NCI-H82 treated with DMSO at 0.1 percent for 48 hours (cell line): ENCODE results near the gene MINDY4.
A peak's percentile ranks its signal among the peaks of the same experiment; 100 is the strongest.

ENCODE experiments used
- DNase-seq: peaks from one replicate; lab custom pipeline; 2025; ENCODE audit not compliant: unreplicated experiment; lab: John Stamatoyannopoulos, UW

The MINDY4 gene

GRCh38 chr7:30771174-30771879 lies at the start of gene MINDY4:
Gene MINDY4 (plus strand): TSS chr7:30771417. CDS start chr7:30771494, 77 bp downstream.
- peak; percentile 11 for DNase-seq

GRCh38 chr7:30722187-30722586 lies 49.0 kb upstream of the MINDY4 start:
- no peak for DNase-seq

DNA sequence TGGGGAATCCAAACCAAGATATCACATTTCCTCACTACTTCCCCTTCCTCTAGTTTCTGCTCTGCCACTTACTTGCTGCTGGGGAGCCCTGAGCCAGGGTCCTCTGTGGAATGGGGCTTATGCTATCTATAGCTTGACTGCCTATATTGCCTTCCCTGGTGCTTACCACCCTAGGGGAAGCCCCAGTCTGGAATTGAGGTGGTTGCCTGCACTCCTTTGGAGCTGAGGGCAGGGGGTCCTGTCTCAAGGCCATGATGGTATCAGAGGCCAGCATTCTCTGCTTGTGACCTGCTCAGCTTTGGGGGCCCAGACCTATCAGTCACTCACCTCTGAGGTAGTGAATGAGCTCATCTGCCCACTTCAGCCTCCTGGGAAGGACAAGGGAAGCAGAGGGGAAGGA lies 48.5 kb upstream of the MINDY4 start:
- no peak for DNase-seq

- no peak for DNase-seq
These were observed 47.4 kb upstream of the MINDY4 start for GRCh38 chr7:30723776-30724175.

DNA sequence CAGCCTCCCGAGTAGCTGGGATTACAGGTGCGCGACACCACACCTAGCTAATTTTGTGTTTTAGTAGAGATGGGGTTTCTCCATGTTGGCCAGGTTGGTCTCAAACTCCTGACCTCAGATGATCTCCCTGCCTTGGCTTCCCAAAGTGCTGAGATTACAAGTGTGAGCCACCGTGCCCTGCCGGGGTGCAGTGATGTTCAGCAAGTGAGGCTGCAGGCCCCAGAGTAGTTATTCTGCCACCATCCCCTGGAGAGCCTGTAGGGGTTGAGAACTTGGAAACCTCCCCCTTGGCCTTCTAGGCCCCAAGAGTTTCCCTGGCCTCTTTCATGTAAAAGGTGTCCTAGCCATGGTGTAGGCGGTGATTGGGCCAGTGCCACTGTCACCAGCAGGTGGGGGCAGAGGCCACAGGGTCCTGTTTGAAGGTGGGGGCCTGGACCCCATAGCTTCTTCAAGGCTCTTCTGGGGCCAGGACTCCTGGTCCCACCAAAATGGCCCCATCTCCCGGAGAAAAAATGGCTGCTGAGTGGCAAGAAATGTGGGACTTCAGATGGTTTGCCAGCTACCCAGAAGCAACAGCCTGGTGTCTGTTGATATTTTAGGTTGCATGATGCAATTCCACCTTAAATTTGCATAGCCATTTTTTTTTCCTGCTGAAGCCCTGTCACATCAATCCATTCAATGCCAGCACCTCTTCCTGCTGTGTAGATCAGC lies 44.8 kb upstream of the MINDY4 start:
- no peak for DNase-seq

DNA sequence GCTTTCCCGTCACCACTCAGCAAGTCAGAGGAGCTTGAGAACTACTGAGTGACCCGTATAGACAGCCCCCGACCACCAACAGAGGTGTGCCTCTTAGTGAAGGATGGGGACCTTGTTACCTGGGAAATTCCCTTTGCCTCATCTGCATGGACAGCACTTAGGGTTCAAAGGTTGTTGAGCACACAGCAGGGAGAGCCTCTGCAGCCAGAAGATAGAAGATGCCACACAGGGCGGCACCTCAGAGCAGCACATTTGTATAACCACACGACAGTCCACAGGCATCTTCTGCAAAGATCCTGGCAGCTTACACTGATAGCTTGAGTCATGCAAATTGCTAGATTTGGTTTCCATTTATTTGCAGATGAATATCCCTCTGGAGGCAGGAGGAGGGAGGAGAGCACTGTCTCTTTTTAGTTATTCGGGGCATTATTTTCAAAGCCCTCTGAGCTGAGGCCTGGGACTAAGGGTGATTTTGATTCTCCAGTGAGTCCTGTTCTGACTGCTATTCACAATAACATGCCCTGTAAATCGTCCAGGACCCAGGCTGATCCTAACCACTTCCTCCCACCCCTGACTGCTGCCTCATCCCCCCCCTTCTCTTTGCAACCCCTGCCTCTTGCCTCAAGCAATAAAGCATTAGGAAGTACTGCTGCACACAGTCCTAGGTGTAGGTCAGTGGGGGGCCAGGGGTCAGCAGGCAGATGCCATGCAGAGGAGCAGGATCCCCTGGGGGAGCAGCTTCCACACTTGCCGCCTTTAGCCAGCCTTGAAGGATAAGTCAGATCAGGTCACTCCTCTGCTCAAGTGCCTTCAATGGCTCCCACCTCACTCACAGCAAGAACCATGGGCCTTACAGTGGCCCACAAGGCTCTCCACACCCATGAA lies 43.9 kb upstream of the MINDY4 start:
- no peak for DNase-seq

GRCh38 chr7:30728591-30729100 lies 42.6 kb upstream of the MINDY4 start:
- no peak for DNase-seq

- DNase-seq, result no peak
These were observed 41.6 kb upstream of the MINDY4 start for GRCh38 chr7:30729642-30730041.

GRCh38 chr7:30730097-30730496 lies 41.1 kb upstream of the MINDY4 start:
- no peak for DNase-seq

DNA sequence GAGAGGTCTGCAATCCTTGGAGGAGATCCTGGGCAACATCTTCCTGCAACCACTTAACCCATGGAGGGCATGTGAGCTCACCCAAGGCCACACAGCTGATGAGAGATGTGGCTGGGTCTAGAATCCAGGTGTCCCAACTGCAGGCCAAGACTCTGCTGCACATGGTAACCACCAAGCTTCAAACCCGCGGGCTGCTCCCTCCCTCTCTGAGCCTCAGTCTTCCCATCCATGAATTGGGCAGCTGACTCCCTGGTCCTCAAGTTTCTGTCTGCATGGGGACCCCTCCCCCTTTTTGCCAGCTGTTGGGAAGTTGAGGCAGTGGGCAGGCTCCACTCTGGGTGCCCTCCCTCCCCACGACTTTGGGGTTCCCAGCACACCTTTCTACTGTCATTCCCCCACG lies 40.2 kb upstream of the MINDY4 start:
- no peak for DNase-seq

- peak; percentile 48 for DNase-seq
These were observed 39.6 kb upstream of the MINDY4 start for GRCh38 chr7:30731581-30731980.

DNA sequence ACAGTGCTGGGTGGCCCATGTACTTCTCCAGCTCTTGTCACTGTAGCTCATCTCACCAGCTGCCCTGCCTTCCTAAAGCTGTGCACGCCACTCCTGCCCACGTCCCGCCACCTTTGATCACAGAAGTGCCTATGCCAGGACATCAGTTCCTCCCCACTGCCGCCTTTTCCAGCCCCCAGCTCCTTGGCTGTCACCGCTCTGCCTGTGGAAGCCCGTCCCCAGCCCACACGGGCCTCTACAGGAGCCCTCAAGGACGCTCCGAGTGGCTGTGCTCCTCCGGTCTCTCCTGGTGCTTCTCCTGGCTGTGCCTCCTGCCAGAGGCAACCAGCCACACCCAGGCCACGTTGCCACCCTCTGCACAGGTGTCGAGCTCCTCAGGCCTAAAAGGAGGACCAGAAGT lies 38.6 kb upstream of the MINDY4 start:
- no peak for DNase-seq

- no peak for DNase-seq
These were observed 38.0 kb upstream of the MINDY4 start for GRCh38 chr7:30733216-30733615.

- no peak for DNase-seq
These were observed 37.5 kb upstream of the MINDY4 start for GRCh38 chr7:30733691-30734090.

DNA sequence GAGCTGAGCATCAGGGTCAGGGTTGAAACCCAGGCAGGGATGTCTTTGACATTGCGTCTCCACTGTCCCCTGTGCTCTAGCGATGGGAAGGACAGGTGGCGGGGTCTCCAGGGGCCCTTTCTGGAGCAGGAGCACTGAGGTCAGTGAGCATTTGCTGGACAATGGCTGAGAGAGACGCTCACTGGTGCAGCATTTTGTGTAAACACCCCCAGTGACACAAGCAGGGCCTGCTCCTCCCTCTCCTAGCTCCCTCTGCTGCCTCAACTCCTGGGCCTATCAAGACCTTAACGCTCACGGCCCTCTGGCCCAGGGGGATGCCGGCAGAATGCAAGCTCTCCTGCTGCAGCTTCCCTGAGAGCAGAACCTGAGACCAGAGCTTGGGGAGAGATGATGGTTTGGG lies 36.7 kb upstream of the MINDY4 start:
- DNase-seq, result no peak

DNA sequence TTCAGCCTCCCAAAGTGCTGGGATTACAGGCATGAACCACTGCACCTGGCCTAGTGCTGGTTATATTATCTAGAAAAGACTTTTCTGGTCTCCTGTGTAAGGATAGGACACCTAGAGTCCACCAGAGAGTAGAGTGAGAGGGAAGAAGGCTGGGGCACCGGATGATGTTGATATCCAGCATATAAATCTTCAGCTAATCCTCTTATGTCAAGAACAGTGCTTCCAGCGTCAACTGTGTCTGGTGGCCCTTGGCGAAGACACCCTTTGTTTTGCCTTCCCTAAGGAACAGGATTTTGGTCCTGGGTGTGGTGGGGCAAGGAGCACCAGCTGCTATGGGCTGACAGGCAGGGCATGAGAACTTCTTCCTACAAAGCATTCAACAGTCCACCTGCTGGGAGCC lies 35.6 kb upstream of the MINDY4 start:
- peak; percentile 82 for DNase-seq

DNA sequence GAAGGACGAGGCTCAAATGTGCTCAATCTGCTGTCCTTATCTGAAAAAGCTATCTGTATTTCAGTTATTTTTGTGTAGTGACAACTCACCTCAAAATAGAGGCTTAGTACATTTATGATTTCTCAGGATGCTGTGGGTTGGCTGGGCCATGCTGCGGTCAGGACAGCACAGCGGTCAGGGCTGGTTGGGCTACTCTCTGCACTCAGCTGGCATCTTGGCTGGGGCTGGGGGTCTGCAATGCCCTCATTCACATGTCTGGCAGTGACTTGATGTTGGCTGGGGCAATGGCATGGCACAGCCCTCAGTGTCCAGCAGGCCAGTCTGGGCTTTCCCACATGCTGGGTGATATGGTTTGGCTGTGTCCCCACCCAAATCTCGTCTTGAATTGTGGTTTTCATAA lies 34.9 kb upstream of the MINDY4 start:
- DNase-seq, result no peak

GRCh38 chr7:30738026-30738915 lies 32.9 kb upstream of the MINDY4 start:
- no peak for DNase-seq

DNA sequence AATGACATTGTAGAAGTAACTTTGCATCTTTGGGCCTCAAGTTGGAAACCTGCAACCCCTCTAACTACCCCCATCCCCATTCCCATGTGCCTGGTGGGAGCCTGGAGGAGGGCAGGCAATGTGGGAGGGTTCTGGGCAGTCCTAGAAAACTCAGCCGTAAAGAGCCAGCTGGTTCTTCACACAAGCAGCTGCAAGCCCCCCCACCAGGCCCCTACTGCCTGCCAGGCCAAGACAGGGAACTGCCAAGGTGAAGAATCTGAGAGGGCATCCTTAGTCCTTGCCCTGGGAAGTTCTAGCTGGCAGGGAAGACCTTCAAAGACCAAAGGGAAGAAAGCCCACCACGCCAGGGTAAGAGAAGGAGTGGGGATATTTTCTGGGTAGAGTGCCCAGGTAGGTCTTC lies 31.5 kb upstream of the MINDY4 start:
- DNase-seq, result no peak

DNA sequence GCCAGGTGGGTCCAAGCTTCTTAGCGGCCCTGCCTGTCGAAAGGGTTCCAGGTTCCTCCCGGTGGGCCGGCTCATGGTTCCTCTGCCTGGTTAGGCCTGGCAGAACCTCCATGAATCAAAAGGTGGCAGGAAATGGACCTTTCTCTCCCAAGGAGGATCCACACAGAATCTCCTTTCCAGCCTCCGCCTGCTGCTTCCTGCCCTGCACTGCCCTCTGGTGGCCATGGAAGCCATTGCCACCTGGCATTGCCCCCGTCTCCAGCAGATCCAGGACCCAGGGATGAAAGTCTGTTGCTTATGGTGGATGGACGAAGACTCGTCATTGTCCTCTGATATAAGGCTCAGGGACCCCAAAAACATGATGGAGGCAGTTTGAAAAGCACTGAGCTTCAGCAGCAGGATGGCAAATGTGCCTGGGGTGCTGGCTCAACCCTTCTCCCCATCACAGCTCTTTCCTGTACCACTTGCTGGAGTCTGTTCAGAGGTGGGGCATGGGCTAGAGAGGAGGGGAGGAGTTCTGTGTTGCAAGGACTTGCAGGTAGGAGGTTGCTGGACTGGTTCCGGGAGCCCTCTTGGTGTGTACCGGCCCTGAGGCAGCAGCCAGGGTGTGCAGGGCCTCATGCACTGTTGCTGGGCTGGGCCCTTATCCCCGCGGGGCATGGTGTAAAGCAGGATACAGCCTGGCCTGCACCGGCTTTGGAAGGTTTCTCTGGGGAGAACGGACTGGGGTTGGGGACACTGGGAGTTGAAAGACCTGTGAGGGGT lies 30.6 kb upstream of the MINDY4 start:
- peak; percentile 31 for DNase-seq
